HCT116 (cell line): ENCODE results near the gene LSM14A. TPM values are rescaled to one million over a fixed set of nuclear protein-coding genes. Genes with fewer than 3 reads are reported as not detected.

ENCODE experiments used
- ATAC-seq: fragments of 200-7000 bp; cut with Tn5 transposase; 2 replicates; pipeline ENCODE4 v1.9.1; 2020; ENCODE audit warnings: mild to moderate bottlenecking, moderate library complexity
- BruUV-seq: library from RNA; stranded (reverse); fragments of 400-500 nt; replicated peaks from 2 replicates; lab custom pipeline; 2021; lab: Mats Ljungman, UMichigan
- CTCF ChIA-PET: fragments of 300-600 bp; sonication (Branson Sonifier 250); formaldehyde crosslinking; loops from one replicate; lab custom pipeline; 2021; ENCODE audit warnings: antibody characterized with exemption; lab: Charles Lee
- POLR2A ChIA-PET: fragments of 300-600, 350-600 bp; sonication (Branson Sonifier 250); formaldehyde crosslinking; loops from one replicate; lab custom pipeline; 2021; ENCODE audit warnings: antibody characterized with exemption; lab: Charles Lee
- RAD21 ChIA-PET, 2 experiments: fragments of 300-600 bp; sonication (Branson Sonifier 250); formaldehyde crosslinking; loops; one replicate each; lab custom pipeline; 2023; ENCODE audit warnings: low total read pairs in 2 of 2; ENCODE audit not compliant: uncharacterized antibody in 2 of 2, unreplicated experiment in 2 of 2, low non-redundant PET in 1 of 2; lab: Charles Lee
- DNase-seq: peaks from one replicate; pipeline ENCODE4 v3.0.0-alpha.2; 2010; ENCODE audit warnings: low read depth, low spot score
- H2AFZ ChIP-seq: fragments of 200-600 bp; shearing (Covaris generic), sonication (generic); 2 replicates; pipeline ENCODE4 v1.6.1; 2017; ENCODE audit warnings: low read depth, mixed run types, mixed read lengths, antibody characterized with exemption, low read length; ENCODE audit not compliant: poor library complexity, severe bottlenecking
- H3K27ac ChIP-seq: 2 replicates; pipeline ENCODE4 v1.5.1; 2012; ENCODE audit warnings: low read depth, low read length
- H3K27me3 ChIP-seq: fragments of 200-600 bp; sonication (generic); 2 replicates; pipeline ENCODE4 v1.6.1; 2016; ENCODE audit warnings: mixed run types, low read length, mixed read lengths; ENCODE audit not compliant: insufficient read depth
- H3K36me3 ChIP-seq, 2 experiments: fragments of 200-500 bp in 1 of 2; fragments of 200-600 bp in 1 of 2; sonication (Bioruptor generic) in 1 of 2; sonication (generic) in 1 of 2; 2 replicates each; pipeline versions ENCODE4 v1.5.1 to v1.6.1; 2014 to 2016; ENCODE audit warnings: low read length in 2 of 2, inconsistent platforms in 1 of 2, mixed read lengths in 1 of 2, mixed run types in 1 of 2; ENCODE audit not compliant: insufficient read depth in 2 of 2, control insufficient read depth in 1 of 2
- H3K4me1 ChIP-seq, 2 experiments: fragments of 200-600 bp in 1 of 2; sonication (generic) in 1 of 2; 2 replicates each; pipeline versions ENCODE4 v1.5.1 to v1.6.1; 2012 to 2017; ENCODE audit warnings: low read length in 2 of 2, inconsistent platforms in 1 of 2, mild to moderate bottlenecking in 1 of 2, mixed read lengths in 1 of 2, mixed run types in 1 of 2, moderate library complexity in 1 of 2; ENCODE audit not compliant: insufficient read depth in 2 of 2, control insufficient read depth in 1 of 2
- H3K4me2 ChIP-seq: fragments of 200-600 bp; sonication (generic); 2 replicates; pipeline ENCODE4 v1.6.1; 2017; ENCODE audit warnings: mixed run types, low read length, mixed read lengths
- H3K4me3 ChIP-seq, 2 experiments: fragments of 200-600 bp in 1 of 2; sonication (generic) in 1 of 2; replicated peaks in 1 of 2; 2 replicates each; pipeline ENCODE4 v1.5.1; 2011 to 2016; ENCODE audit warnings: low read length in 2 of 2, control low read depth in 1 of 2, low read depth in 1 of 2, mild to moderate bottlenecking in 1 of 2, mixed read lengths in 1 of 2, mixed run types in 1 of 2
- H3K79me2 ChIP-seq: fragments of 200-600 bp; sonication (generic); 2 replicates; pipeline ENCODE4 v1.6.1; 2017; ENCODE audit warnings: mild to moderate bottlenecking, mixed run types, low read length, moderate library complexity, mixed read lengths; ENCODE audit not compliant: insufficient read depth
- H3K9ac ChIP-seq: fragments of 200-600 bp; sonication (generic); 2 replicates; pipeline ENCODE4 v1.6.1; 2016; ENCODE audit warnings: low read length, mixed read lengths
- H3K9me2 ChIP-seq: fragments of 200-600 bp; sonication (generic), shearing (Covaris generic); 2 replicates; pipeline ENCODE4 v1.6.1; 2017; ENCODE audit warnings: mixed run types, mild to moderate bottlenecking, moderate library complexity; ENCODE audit not compliant: insufficient read depth
- H3K9me3 ChIP-seq, 2 experiments: fragments of 200-500 bp in 1 of 2; fragments of 200-600 bp in 1 of 2; sonication (Bioruptor generic) in 1 of 2; sonication (generic) in 1 of 2; 2 replicates each; pipeline ENCODE4 v1.6.1; 2014 to 2017; ENCODE audit warnings: low read length in 2 of 2, mixed read lengths in 2 of 2, inconsistent platforms in 1 of 2, low read depth in 1 of 2, mild to moderate bottlenecking in 1 of 2, mixed run types in 1 of 2, moderate library complexity in 1 of 2; ENCODE audit not compliant: control insufficient read depth in 1 of 2, insufficient read depth in 1 of 2
- H4K20me1 ChIP-seq: fragments of 200-600 bp; sonication (generic), shearing (Covaris generic); 2 replicates; pipeline ENCODE4 v1.6.1; 2017; ENCODE audit warnings: mixed run types, mild to moderate bottlenecking, moderate library complexity; ENCODE audit not compliant: insufficient read depth
- CBX3 ChIP-seq: IDR thresholded peaks from 2 replicates; pipeline ENCODE4 v1.6.1; 2012; ENCODE audit warnings: low read depth
- EGR1 ChIP-seq: IDR thresholded peaks from 2 replicates; pipeline ENCODE4 v1.6.1; 2012; ENCODE audit warnings: low read depth
- EZH2phosphoT487 ChIP-seq: fragments of 200-600 bp; IDR thresholded peaks from 2 replicates; pipeline ENCODE4 v1.6.1; 2018; ENCODE audit warnings: antibody characterized with exemption, borderline replicate concordance
- FOSL1 ChIP-seq: IDR thresholded peaks from 2 replicates; pipeline ENCODE4 v1.6.1; 2012; ENCODE audit warnings: low read depth
- JUND ChIP-seq: IDR thresholded peaks from 2 replicates; pipeline ENCODE4 v1.6.1; 2012
- POLR2AphosphoS5 ChIP-seq: IDR thresholded peaks from 2 replicates; pipeline ENCODE4 v1.6.1; 2011; ENCODE audit warnings: mild to moderate bottlenecking, low read depth, low read length, moderate library complexity
- REST ChIP-seq: IDR thresholded peaks from 2 replicates; pipeline ENCODE4 v1.6.1; 2012; ENCODE audit warnings: low read depth
- SIN3A ChIP-seq: IDR thresholded peaks from 2 replicates; pipeline ENCODE4 v1.6.1; 2012; ENCODE audit warnings: low read depth
- YY1 ChIP-seq: IDR thresholded peaks from 2 replicates; pipeline ENCODE4 v1.6.1; 2011; ENCODE audit warnings: low read length, low read depth, moderate library complexity, mild to moderate bottlenecking; ENCODE audit not compliant: insufficient replicate concordance; ENCODE audit errors: extremely low read depth
- ZNF274 ChIP-seq: fragments of 200-500 bp; sonication (Bioruptor generic); IDR thresholded peaks from 2 replicates; pipeline ENCODE4 v1.6.1; 2014; ENCODE audit warnings: mild to moderate bottlenecking, low read depth, low read length, inconsistent platforms
- intact Hi-C: fragments of 100-400 bp; cut with micrococcal nuclease; formaldehyde crosslinking; loops from 2 replicates; pipeline ENCODE4 v1.10.0; 2022
- total RNA-seq: library from RNA; stranded (reverse); gene quantifications from one replicate; pipeline ENCODE4 v1.2.1, GENCODE V29; 2021; ENCODE audit not compliant: unreplicated experiment
- TF ChIP-seq, protein P1 (sequence below), 3 experiments: fragments of 200-600 bp in 1 of 3; sonication (generic) in 1 of 3; IDR thresholded peaks in 2 of 3; conservative IDR thresholded peaks in 1 of 3; 2 replicates each; pipeline ENCODE4 v1.5.1; 2012 to 2017; ENCODE audit warnings: low read depth in 2 of 3, low read length in 2 of 3, antibody characterized with exemption in 1 of 3, borderline replicate concordance in 1 of 3, control low read depth in 1 of 3, mild to moderate bottlenecking in 1 of 3, mixed read lengths in 1 of 3, mixed run types in 1 of 3, moderate library complexity in 1 of 3; ENCODE audit not compliant: insufficient read depth in 1 of 3

Gene LSM14A
- total RNA-seq, 1 experiment from 2014 or later: 120 TPM

GRCh38 chr19:34228347-34228746 lies 56.0 kb downstream of the LSM14A start (continued):
- TF ChIP-seq, protein P1, sequence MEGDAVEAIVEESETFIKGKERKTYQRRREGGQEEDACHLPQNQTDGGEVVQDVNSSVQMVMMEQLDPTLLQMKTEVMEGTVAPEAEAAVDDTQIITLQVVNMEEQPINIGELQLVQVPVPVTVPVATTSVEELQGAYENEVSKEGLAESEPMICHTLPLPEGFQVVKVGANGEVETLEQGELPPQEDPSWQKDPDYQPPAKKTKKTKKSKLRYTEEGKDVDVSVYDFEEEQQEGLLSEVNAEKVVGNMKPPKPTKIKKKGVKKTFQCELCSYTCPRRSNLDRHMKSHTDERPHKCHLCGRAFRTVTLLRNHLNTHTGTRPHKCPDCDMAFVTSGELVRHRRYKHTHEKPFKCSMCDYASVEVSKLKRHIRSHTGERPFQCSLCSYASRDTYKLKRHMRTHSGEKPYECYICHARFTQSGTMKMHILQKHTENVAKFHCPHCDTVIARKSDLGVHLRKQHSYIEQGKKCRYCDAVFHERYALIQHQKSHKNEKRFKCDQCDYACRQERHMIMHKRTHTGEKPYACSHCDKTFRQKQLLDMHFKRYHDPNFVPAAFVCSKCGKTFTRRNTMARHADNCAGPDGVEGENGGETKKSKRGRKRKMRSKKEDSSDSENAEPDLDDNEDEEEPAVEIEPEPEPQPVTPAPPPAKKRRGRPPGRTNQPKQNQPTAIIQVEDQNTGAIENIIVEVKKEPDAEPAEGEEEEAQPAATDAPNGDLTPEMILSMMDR (IDR thresholded peaks at IDR 0.05 in 2 of 3, conservative IDR thresholded peaks at IDR 0.05 in 1 of 3; ENCODE audit: borderline replicate concordance in 1 of 3, insufficient read depth in 1 of 3, low read depth in 2 of 3, low read length in 2 of 3): no peak
- TF ChIP-seq POLR2AphosphoS5 (no peak), SIN3A (no peak), JUND (no peak), ZNF274 (no peak)

DNA sequence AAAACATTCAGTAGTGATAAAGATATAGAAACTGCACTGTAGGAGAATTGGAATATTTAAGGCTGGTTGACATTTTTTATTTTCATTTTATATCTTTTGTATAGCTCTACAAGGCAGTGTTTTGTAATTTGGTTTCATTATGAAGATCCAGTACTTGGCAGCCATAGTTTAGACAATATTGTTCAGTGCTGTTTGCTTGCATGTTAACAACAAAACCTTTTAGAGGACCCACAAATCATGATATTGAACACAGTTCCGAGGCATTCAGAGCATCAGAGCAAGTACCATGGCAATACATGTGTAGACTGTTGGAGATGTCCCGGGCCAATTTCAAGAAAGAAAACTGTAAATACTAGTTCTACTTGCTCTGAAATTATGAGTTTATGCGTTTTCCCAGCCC lies 56.5 kb downstream of the LSM14A start:
- H3K27me3 ChIP-seq: no peaks in the 10 kb centered on the region
- peaks cover 23 to 41% of the 10 kb centered on the region in 2 experiments for H3K4me1 ChIP-seq
- RAD21 ChIA-PET: no interaction called here
- intact Hi-C loops: no loop called here
- DNase-seq: no peak
- no TSS peak for BruUV-seq
- no peak overlapping the region for H3K27ac ChIP-seq
- POLR2A ChIA-PET: no interaction called here
- H4K20me1 ChIP-seq: 0 out of 2 replicates have a peak, but pooled peaks cover 2% of the 10 kb centered on the region
- H3K4me3 ChIP-seq: no peak overlapping the region
- no peak for TF ChIP-seq FOSL1
- TF ChIP-seq EZH2phosphoT487: no peak
- TF ChIP-seq CBX3: no peak
- TF ChIP-seq YY1: no peak
- no peak for TF ChIP-seq EGR1
- no peak for TF ChIP-seq REST
- no peaks in the 10 kb centered on the region for H3K9me3 ChIP-seq
- peaks cover 46 to 48% of the 10 kb centered on the region in 2 experiments for H3K36me3 ChIP-seq
- peaks cover 20% of the 10 kb centered on the region for H3K79me2 ChIP-seq
- CTCF ChIA-PET: interaction anchor here (0.7 to 1.1 kb wide), 2 partner anchors 8 to 10 kb away, joined by 3 read pairs; no protein-coding TSS in a partner anchor
- no peak for ATAC-seq
- H3K9me2 ChIP-seq: no peaks in the 10 kb centered on the region
- no peak overlapping the region for H2AFZ ChIP-seq
- H3K4me2 ChIP-seq: no peak overlapping the region
- no peak overlapping the region for H3K9ac ChIP-seq
